Calu3 (cell line): Measurements from ENCODE around the gene TCEAL1. TPM values are rescaled to one million over a fixed set of nuclear protein-coding genes. Genes with fewer than 3 reads are reported as not detected.
"Not testable (repeated sequence)": the region's sequence is repeated elsewhere in the genome, so short reads cannot be mapped to it uniquely, and the experiment has no call there.

Experiments used
- BruUV-seq: library from RNA; stranded (reverse); fragments of 400-500 nt; replicated peaks from 2 replicates; lab custom pipeline; 2021; lab: Mats Ljungman, UMichigan
- CTCF ChIA-PET: fragments of 300-600 bp; sonication (Branson Sonifier 250); formaldehyde crosslinking; loops from one replicate; lab custom pipeline; 2022; ENCODE audit warnings: antibody characterized with exemption; lab: Charles Lee
- DNase-seq: peaks from one replicate; pipeline ENCODE4 v3.0.0; 2022
- H3K27ac Mint-ChIP-seq: one replicate; pipeline ENCODE4 v1.8.0; 2022; ENCODE audit warnings: mixed read lengths; ENCODE audit not compliant: unreplicated experiment
- H3K27me3 Mint-ChIP-seq: one replicate; pipeline ENCODE4 v1.8.0; 2022; ENCODE audit warnings: mixed read lengths; ENCODE audit not compliant: unreplicated experiment
- H3K36me3 Mint-ChIP-seq: one replicate; pipeline ENCODE4 v1.8.0; 2022; ENCODE audit warnings: mild to moderate bottlenecking, moderate library complexity, mixed read lengths; ENCODE audit not compliant: insufficient read depth, unreplicated experiment
- H3K4me1 Mint-ChIP-seq: one replicate; pipeline ENCODE4 v1.8.0; 2022; ENCODE audit warnings: mild to moderate bottlenecking, low read depth, mixed read lengths; ENCODE audit not compliant: unreplicated experiment
- H3K4me3 Mint-ChIP-seq: one replicate; pipeline ENCODE4 v1.8.0; 2022; ENCODE audit warnings: mild to moderate bottlenecking, low read depth, moderate library complexity, mixed read lengths; ENCODE audit not compliant: unreplicated experiment
- H3K9me3 Mint-ChIP-seq: one replicate; pipeline ENCODE4 v1.8.0; 2022; ENCODE audit warnings: low read depth, mixed read lengths; ENCODE audit not compliant: unreplicated experiment
- CTCF ChIP-seq: fragments of 200-600 bp; IDR thresholded peaks from one replicate; pipeline ENCODE4 v1.8.0; 2022; ENCODE audit warnings: antibody characterized with exemption; ENCODE audit not compliant: unreplicated experiment
- intact Hi-C: fragments of 100-400 bp; cut with micrococcal nuclease; formaldehyde crosslinking; loops from one replicate; pipeline ENCODE4 v1.10.0; 2022; ENCODE audit not compliant: unreplicated experiment
- total RNA-seq: library from RNA; stranded (reverse); gene quantifications from 2 replicates; pipeline ENCODE4 v1.2.3, GENCODE V29; 2022

The TCEAL1 gene
- total RNA-seq, 1 experiment from 2014 or later: 16.4 TPM

GRCh38 chrX:103647630-103648029 is 18.9 kb downstream of the TCEAL1 start:
- no peak overlapping the region for H3K4me3 Mint-ChIP-seq
- H3K27me3 Mint-ChIP-seq: no peaks in the 10 kb centered on the region
- H3K36me3 Mint-ChIP-seq: no peaks in the 10 kb centered on the region
- no peaks in the 10 kb centered on the region for H3K4me1 Mint-ChIP-seq
- H3K27ac Mint-ChIP-seq: no peak overlapping the region
- CTCF ChIA-PET: no interaction called here
- H3K9me3 Mint-ChIP-seq: no peaks in the 10 kb centered on the region
- no peak for DNase-seq
- no TSS peak for BruUV-seq
- intact Hi-C loops: no loop called here
- no peak for TF ChIP-seq CTCF

- H3K9me3 Mint-ChIP-seq: peaks cover 4% of the 10 kb centered on the region
Observed at GRCh38 chrX:103651151-103651773, 22.5 kb downstream of the TCEAL1 start.

GRCh38 chrX:103655230-103656000 is 26.6 kb downstream of the TCEAL1 start:
- H3K27ac Mint-ChIP-seq, intact Hi-C loops, H3K9me3 Mint-ChIP-seq, BruUV-seq, CTCF ChIA-PET, H3K36me3 Mint-ChIP-seq, H3K27me3 Mint-ChIP-seq, H3K4me3 Mint-ChIP-seq, DNase-seq: not testable (repeated sequence)
- peaks cover 32% of the 10 kb centered on the region for H3K4me1 Mint-ChIP-seq

More at GRCh38 chrX:103651151-103651773, 22.5 kb downstream of the TCEAL1 start:
- no peaks in the 10 kb centered on the region for H3K36me3 Mint-ChIP-seq
- BruUV-seq: no TSS peak
- CTCF ChIA-PET: no interaction called here
- H3K4me3 Mint-ChIP-seq: no peak overlapping the region
- TF ChIP-seq CTCF: no peak
- intact Hi-C loops: no loop called here
- no peak overlapping the region for H3K27ac Mint-ChIP-seq
- no peaks in the 10 kb centered on the region for H3K27me3 Mint-ChIP-seq
- no peaks in the 10 kb centered on the region for H3K4me1 Mint-ChIP-seq
- DNase-seq: no peak

- peaks cover 10% of the 10 kb centered on the region for H3K9me3 Mint-ChIP-seq
- no peaks in the 10 kb centered on the region for H3K36me3 Mint-ChIP-seq
- CTCF ChIA-PET: interaction anchor here (0.6 to 1.9 kb wide), 3 partner anchors 8 to 31 kb away, joined by 3 to 11 read pairs (median 5); no protein-coding TSS in a partner anchor
- peaks cover 32% of the 10 kb centered on the region for H3K4me1 Mint-ChIP-seq
- no peaks in the 10 kb centered on the region for H3K27me3 Mint-ChIP-seq
- BruUV-seq: no TSS peak
- DNase-seq: peak; percentile 51
- intact Hi-C loops: loop anchor here (1.0 to 2.0 kb wide), 2 partner anchors 20 to 28 kb away; no protein-coding TSS in a partner anchor
- no peak for TF ChIP-seq CTCF
- H3K4me3 Mint-ChIP-seq: no peak overlapping the region
- peak overlapping the region; percentile 52 for H3K27ac Mint-ChIP-seq
Observed at GRCh38 chrX:103656617-103657016, 27.8 kb downstream of the TCEAL1 start.

- not testable (repeated sequence) for H3K9me3 Mint-ChIP-seq, BruUV-seq, DNase-seq, H3K36me3 Mint-ChIP-seq, H3K27me3 Mint-ChIP-seq, H3K4me3 Mint-ChIP-seq
- CTCF ChIA-PET: interaction anchor here (0.6 to 1.9 kb wide), 2 partner anchors 7 to 27 kb away, joined by 5 to 11 read pairs; no protein-coding TSS in a partner anchor
- intact Hi-C loops: loop anchor here (2.0 kb wide), 1 partner anchor 28 kb away; no protein-coding TSS in a partner anchor
- Mint-ChIP-seq H3K27ac (peak overlapping the region; percentile 52), H3K4me1 (peaks cover 32% of the 10 kb centered on the region)
Observed at GRCh38 chrX:103657066-103657465, 28.3 kb downstream of the TCEAL1 start.
